ENCODE measurements around the gene NDST1. TPM values are rescaled to one million over a fixed set of nuclear protein-coding genes. Genes with fewer than 3 reads are reported as not detected.
A peak's percentile ranks its signal among the peaks of the same experiment; 100 is the strongest.

NDST1 gene
- total and polyA plus RNA-seq, 4 donors: 45.6 to 145 (median 60.7) TPM

GRCh38 chr5:150521522-150521817 lies 13.5 kb downstream of the NDST1 start:
- H3K36me3 ChIP-seq (ENCODE audit: control insufficient read depth in 4 of 4, insufficient read depth in 4 of 4, low read length in 4 of 4): peaks cover 0 to 22% (median 11%) of the 10 kb centered on the region in 4 donors
- no peaks in the 10 kb centered on the region for H3K9me3 ChIP-seq (ENCODE audit: control insufficient read depth in 4 of 4, insufficient read depth in 3 of 4, low read length in 3 of 4)
- H3K27ac ChIP-seq (ENCODE audit: low read depth in 1 of 2, low read length in 1 of 2): no peak overlapping the region
- no peak overlapping the region for H3K9ac ChIP-seq (ENCODE audit: insufficient read depth in 1 of 2, low read length in 2 of 2)
- WGBS, 2 donors: 94 to 95% methylated on average over 14 of the region's 14 CpGs
- peaks cover 5 to 39% (median 21%) of the 10 kb centered on the region in 5 donors for H3K4me1 ChIP-seq (ENCODE audit: control insufficient read depth in 5 of 5, insufficient read depth in 5 of 5, low read length in 5 of 5)
- H3K27me3 ChIP-seq (ENCODE audit: control insufficient read depth in 3 of 3, insufficient read depth in 3 of 3, low read length in 2 of 3): no peaks in the 10 kb centered on the region
- no peak for TF ChIP-seq CTCF (IDR thresholded peaks at IDR 0.05; ENCODE audit: control extremely low read depth, extremely low read depth)
- DNase-seq (no peak), ATAC-seq (ENCODE audit: insufficient read depth, low FRiP score) (no peak)
- no peak overlapping the region for H3K4me3 ChIP-seq

- no peak overlapping the region for H3K9ac ChIP-seq (ENCODE audit: insufficient read depth in 1 of 2, low read length in 2 of 2)
- peaks cover 5 to 43% (median 21%) of the 10 kb centered on the region in 5 donors for H3K4me1 ChIP-seq (ENCODE audit: control insufficient read depth in 5 of 5, insufficient read depth in 5 of 5, low read length in 5 of 5)
- peaks cover 0 to 26% (median 11%) of the 10 kb centered on the region in 4 donors for H3K36me3 ChIP-seq (ENCODE audit: control insufficient read depth in 4 of 4, insufficient read depth in 4 of 4, low read length in 4 of 4)
- H3K27me3 ChIP-seq (ENCODE audit: control insufficient read depth in 3 of 3, insufficient read depth in 3 of 3, low read length in 2 of 3): no peaks in the 10 kb centered on the region
- no peak for TF ChIP-seq CTCF (IDR thresholded peaks at IDR 0.05; ENCODE audit: control extremely low read depth, extremely low read depth)
- H3K27ac ChIP-seq (ENCODE audit: low read depth in 1 of 2, low read length in 1 of 2): peak overlapping the region in 1 of 2 donors; percentile 23
- no peak overlapping the region for H3K4me3 ChIP-seq
- no peaks in the 10 kb centered on the region for H3K9me3 ChIP-seq (ENCODE audit: control insufficient read depth in 4 of 4, insufficient read depth in 3 of 4, low read length in 3 of 4)
- ATAC-seq (ENCODE audit: insufficient read depth, low FRiP score): no peak
- DNase-seq: no peak
- 84 to 93% methylated on average over 11 of the region's 11 CpGs for WGBS, 2 donors
Observed at GRCh38 chr5:150521939-150522503, 14.1 kb downstream of the NDST1 start.

- Histone ChIP-seq H3K4me1 (ENCODE audit: control insufficient read depth in 5 of 5, insufficient read depth in 5 of 5, low read length in 5 of 5) (peaks cover under 1 to 43% (median 15%) of the 10 kb centered on the region in 5 donors), H3K9me3 (ENCODE audit: control insufficient read depth in 4 of 4, insufficient read depth in 3 of 4, low read length in 3 of 4) (no peaks in the 10 kb centered on the region), H3K9ac (ENCODE audit: insufficient read depth in 1 of 2, low read length in 2 of 2) (no peak overlapping the region), H3K27me3 (ENCODE audit: control insufficient read depth in 3 of 3, insufficient read depth in 3 of 3, low read length in 2 of 3) (no peaks in the 10 kb centered on the region), H3K4me3 (no peak overlapping the region), H3K36me3 (ENCODE audit: control insufficient read depth in 4 of 4, insufficient read depth in 4 of 4, low read length in 4 of 4) (peaks cover 0 to 33% (median 11%) of the 10 kb centered on the region in 4 donors), H3K27ac (ENCODE audit: low read depth in 1 of 2, low read length in 1 of 2) (peak overlapping the region; percentile 34 to 62)
- 48 to 70% methylated on average over 14 of the region's 14 CpGs for WGBS, 2 donors
- DNase-seq (no peak), ATAC-seq (ENCODE audit: insufficient read depth, low FRiP score) (peak; percentile 35)
- no peak for TF ChIP-seq CTCF (IDR thresholded peaks at IDR 0.05; ENCODE audit: control extremely low read depth, extremely low read depth)
Observed at GRCh38 chr5:150522504-150523414, 14.8 kb downstream of the NDST1 start.

Measured in lung (tissue), 12 donors.